ENCODE results near the gene SCN9A. TPM values are rescaled to one million over a fixed set of nuclear protein-coding genes. Genes with fewer than 3 reads are reported as not detected.

Gene SCN9A
- total and polyA plus RNA-seq, 2 of the 8 experiments (the other 6 are each of a cell fraction or from before 2014, with no cell fraction given) = 1.6 to 6.2 TPM

DNA sequence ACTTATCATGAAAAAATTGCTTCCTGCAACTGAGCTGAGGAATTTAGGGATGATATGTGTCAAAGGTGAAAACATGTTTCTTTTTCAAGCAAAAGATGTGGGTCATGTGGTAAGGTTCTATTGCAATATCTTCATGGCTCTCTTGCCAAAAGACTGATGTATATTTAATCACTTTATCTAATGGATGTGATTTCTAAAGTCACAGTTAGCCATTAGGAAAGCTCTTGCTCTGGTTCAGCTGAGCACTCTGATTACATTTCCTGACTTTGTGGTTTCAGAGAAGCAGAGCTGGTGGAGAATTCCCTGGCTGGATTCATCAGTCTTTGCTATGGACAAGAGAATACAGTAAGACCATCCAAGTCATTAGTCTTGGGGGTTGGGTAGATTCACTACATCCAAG is 24.4 kb downstream of the SCN9A start:
- Histone ChIP-seq H2AK5ac (ENCODE audit: low read depth, low read length) (no peak overlapping the region), H4K20me1 (replicated peaks in 1 of 2; ENCODE audit: control insufficient read depth in 1 of 2, insufficient read depth in 2 of 2, low read length in 2 of 2) (no peaks in the 10 kb centered on the region), H4K8ac (ENCODE audit: extremely low read depth, insufficient read depth, low read length) (no peak overlapping the region), H2BK20ac (ENCODE audit: low read length) (no peak overlapping the region), H3K23ac (ENCODE audit: insufficient read length) (no peak overlapping the region), H4K5ac (ENCODE audit: insufficient read length, low read depth, low read length) (no peak overlapping the region), H3K27me3 (replicated peaks in 1 of 4; ENCODE audit: control insufficient read depth in 3 of 4, extremely low read depth in 1 of 4, insufficient read depth in 3 of 4, low read length in 3 of 4) (no peaks in the 10 kb centered on the region), H3K14ac (ENCODE audit: insufficient read length) (no peak overlapping the region), H3K4me1 (replicated peaks in 1 of 4; ENCODE audit: control insufficient read depth in 3 of 4, insufficient read depth in 4 of 4, low read length in 3 of 4) (no peaks in the 10 kb centered on the region), H2BK5ac (ENCODE audit: low read depth, low read length) (no peak overlapping the region), H3K23me2 (ENCODE audit: low read depth, low read length) (no peaks in the 10 kb centered on the region), H3K4me2 (ENCODE audit: insufficient read depth in 1 of 2, low read depth in 2 of 2, low read length in 2 of 2) (no peak overlapping the region), H2AFZ (ENCODE audit: low read length) (no peak overlapping the region), H3K36me3 (ENCODE audit: control insufficient read depth in 2 of 4, insufficient read depth in 4 of 4, low read length in 3 of 4) (no peaks in the 10 kb centered on the region), H2BK15ac (ENCODE audit: low read length) (no peak overlapping the region), H3K9ac (replicated peaks in 1 of 4; ENCODE audit: extremely low read depth in 1 of 4, low read depth in 3 of 4, low read length in 3 of 4) (no peak overlapping the region), H3K9me3 (ENCODE audit: insufficient read depth in 2 of 2, low read depth in 1 of 2, low read length in 1 of 2) (no peaks in the 10 kb centered on the region), H3K79me2 (ENCODE audit: control insufficient read depth in 1 of 2, insufficient read depth in 2 of 2, low read length in 2 of 2) (no peaks in the 10 kb centered on the region), H3K4ac (replicated peaks; ENCODE audit: insufficient read length, low read depth, low read length) (no peak overlapping the region), H3K79me1 (ENCODE audit: low read depth, low read length) (no peaks in the 10 kb centered on the region), H3K56ac (replicated peaks; ENCODE audit: insufficient read length, low read depth, low read length) (no peak overlapping the region), H3K4me3 (ENCODE audit: extremely low read depth in 1 of 4, insufficient read depth in 2 of 4, low read depth in 3 of 4, low read length in 4 of 4) (no peak overlapping the region), H4K91ac (replicated peaks; ENCODE audit: insufficient read length, low read length) (no peak overlapping the region), H2BK120ac (replicated peaks; ENCODE audit: low read depth, low read length) (no peak overlapping the region), H3K27ac (ENCODE audit: low read depth, low read length) (no peak overlapping the region), H3K18ac (ENCODE audit: extremely low read depth, low read length) (no peak overlapping the region), H2BK12ac (ENCODE audit: low read depth, low read length) (no peak overlapping the region)
- TF ChIP-seq NANOG (IDR thresholded peaks at IDR 0.05; ENCODE audit: insufficient read depth, low read depth, low read length, poor library complexity, severe bottlenecking) = no peak
- no peak for TF ChIP-seq GTF2F1 (IDR thresholded peaks at IDR 0.05; ENCODE audit: borderline replicate concordance, low read depth, low read length)
- TF ChIP-seq CREB1 (IDR thresholded peaks at IDR 0.05) = no peak
- TF ChIP-seq, protein P1, sequence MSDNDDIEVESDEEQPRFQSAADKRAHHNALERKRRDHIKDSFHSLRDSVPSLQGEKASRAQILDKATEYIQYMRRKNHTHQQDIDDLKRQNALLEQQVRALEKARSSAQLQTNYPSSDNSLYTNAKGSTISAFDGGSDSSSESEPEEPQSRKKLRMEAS (IDR thresholded peaks at IDR 0.05) = no peak
- no peak for TF ChIP-seq ZNF274 (IDR thresholded peaks at IDR 0.05; ENCODE audit: borderline replicate concordance, extremely low read depth, low read length)
- no peak for TF ChIP-seq CBX5 (IDR thresholded peaks at IDR 0.05; ENCODE audit: low read depth, low read length)
- ChIA-PET CTCF (ENCODE audit: partially characterized antibody) (interaction anchor here (0.8 to 2.2 kb wide), 4 partner anchors 9 to 170 kb away, joined by 3 to 12 read pairs (median 3); no protein-coding TSS in a partner anchor), POLR2A (ENCODE audit: partially characterized antibody) (no interaction called here)
- DNase-seq (ENCODE audit: low read depth in 1 of 2, low spot score in 2 of 2) (no peak), FAIRE-seq (no peak)

Data from H1 (cell line).